GM21786 (cell line): ENCODE results near the gene CDK14.
"Not testable (repeated sequence)": the region's sequence is repeated elsewhere in the genome, so short reads cannot be mapped to it uniquely, and the experiment has no call there.

Source experiments
- ATAC-seq: cut with Tn5 transposase; IDR thresholded peaks from one replicate; pipeline ENCODE4 v1.9.1; 2021; ENCODE audit not compliant: unreplicated experiment

CDK14 gene

GRCh38 chr7:90749774-90750173 lies 153.7 kb downstream of the CDK14 start:
- ATAC-seq = peak; percentile 82

- ATAC-seq = no peak
These were observed 155.5 kb downstream of the CDK14 start for GRCh38 chr7:90751595-90751994.

- ATAC-seq = no peak
These were observed 155.9 kb downstream of the CDK14 start for GRCh38 chr7:90752051-90752450.

DNA sequence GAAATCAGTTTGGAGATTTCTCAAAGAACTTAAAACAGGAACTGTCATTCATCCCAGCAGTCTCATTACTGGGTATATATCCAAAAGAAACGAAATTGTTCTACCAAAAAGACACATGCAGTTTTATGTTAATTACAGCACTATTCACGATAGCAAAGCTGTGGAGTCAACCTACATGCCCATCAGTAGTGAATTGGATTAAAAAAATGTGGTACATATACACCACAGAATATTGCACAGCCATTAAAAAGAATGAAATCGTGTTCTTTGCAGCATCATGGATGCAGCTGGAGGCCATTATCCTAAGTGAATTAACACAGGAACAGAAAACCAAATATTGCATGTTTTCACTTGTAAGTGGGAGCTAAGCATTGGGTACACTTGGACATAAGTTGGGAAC lies 158.9 kb downstream of the CDK14 start:
- ATAC-seq = no peak

- ATAC-seq = no peak
These were observed 160.2 kb downstream of the CDK14 start for GRCh38 chr7:90756366-90756765.

- ATAC-seq = peak; percentile 75
These were observed 161.4 kb downstream of the CDK14 start for GRCh38 chr7:90757565-90757950.

- no peak for ATAC-seq
These were observed 162.9 kb downstream of the CDK14 start for GRCh38 chr7:90758933-90759562.

DNA sequence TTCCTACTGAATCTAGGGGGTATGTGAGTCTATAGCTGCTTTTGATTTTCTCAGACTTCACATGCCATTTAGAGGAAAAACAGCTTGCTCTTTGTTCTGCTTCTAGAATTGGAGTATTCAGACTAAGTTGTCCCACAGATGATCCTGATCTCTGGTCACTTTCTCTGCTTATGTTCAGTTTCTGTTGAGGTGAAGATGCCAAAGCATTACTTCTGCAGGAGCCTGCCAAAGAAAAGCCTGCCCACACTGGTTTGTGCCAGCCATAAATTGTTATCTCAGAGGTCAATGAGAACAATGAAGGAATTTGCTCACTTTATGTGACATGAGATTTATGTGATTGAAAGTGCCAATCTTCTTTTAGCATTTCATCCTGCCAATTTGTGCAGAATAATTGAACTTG lies 163.6 kb downstream of the CDK14 start:
- no peak for ATAC-seq

GRCh38 chr7:90760892-90761291 lies 164.8 kb downstream of the CDK14 start:
- ATAC-seq = no peak

GRCh38 chr7:90761584-90761983 lies 165.5 kb downstream of the CDK14 start:
- no peak for ATAC-seq

DNA sequence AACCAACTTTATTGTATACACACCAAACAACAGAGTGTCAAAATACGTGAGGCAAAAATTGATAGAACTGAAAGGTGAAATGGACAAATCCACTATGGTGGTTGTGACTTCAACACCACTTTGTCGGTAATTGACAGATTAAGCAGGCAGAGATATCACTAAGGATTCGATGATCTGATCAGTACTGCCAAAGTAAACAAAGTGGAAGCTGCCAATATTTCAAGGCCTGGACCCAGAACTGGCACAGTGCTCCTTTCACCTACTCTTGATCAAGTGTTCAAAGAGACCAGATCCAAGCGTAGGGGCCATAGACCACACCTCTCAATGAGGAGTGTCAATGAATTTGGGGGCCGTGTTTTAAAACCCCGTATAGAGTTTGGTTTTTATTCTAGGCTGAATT lies 167.0 kb downstream of the CDK14 start:
- ATAC-seq = no peak

GRCh38 chr7:90764848-90765570 lies 168.9 kb downstream of the CDK14 start:
- peak; percentile 76 for ATAC-seq

DNA sequence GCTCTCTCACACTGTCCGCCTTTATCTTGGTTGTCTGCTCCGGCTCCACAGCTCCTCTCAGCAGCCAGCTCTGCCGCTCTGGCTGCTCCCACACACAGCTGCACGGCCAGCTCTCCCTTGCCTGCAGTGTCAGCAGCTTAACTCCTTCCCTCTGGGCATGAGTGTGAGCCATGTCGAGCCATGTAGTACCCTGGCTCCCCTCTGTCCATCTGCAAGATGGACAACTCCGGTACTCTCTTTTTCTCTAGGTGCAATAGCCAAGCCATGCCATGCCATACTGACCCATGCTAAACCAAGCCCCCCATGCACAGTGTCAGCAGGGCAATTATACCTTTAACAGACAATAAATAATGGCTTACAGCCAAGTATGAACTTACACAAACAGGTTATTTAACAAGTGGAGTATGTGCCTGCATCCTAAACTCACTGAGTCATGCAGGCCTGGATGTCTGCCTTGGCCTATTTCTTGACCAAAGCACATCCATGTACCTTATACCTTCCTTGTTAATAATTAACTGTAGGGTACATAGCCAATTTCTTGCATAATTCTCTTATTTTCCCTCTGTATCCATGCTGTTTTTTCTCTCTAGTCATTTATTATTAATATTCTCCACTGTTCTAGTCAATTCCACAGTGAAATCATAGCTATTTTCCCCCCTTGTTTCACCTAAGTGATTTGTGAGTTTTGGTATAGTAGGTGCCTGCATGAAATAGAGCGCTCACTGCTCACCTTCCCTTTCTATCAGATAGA lies 170.9 kb downstream of the CDK14 start:
- ATAC-seq = no peak

DNA sequence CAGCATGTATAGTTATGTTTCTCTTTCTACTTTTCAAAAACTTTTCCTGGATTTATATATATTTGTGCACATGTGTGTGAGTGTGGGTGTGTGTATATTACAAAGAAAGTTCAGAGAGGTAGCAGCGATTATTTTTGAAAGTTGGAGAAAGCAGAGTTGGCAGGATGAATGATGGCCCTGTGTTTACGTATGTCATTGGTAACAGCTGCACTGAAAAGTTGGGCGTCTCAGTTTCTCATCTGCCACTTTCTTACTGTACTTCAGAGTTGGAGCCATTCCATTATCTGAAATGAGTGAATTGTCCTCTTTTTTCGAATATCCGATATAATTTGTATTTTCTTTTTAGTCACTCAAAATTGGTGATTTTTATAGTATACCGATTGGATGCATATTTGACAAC lies 172.2 kb downstream of the CDK14 start:
- no peak for ATAC-seq

DNA sequence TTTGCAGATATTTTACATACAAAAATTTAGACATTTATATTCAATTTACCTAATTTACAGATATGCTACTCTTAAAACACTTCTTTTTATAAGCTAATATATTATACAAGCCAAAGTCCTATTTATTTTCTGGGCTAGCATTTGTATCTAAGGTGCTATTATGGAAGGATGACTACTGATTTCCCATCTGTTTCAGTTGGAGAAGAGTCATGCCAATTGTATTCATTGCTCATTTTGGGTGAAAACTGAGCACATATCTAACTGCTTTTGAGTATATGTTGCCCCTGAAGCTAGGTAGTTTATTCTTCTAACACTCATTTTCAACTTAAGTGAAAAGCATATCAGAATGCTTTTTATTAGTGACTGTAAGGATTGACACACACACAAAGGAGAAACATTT lies 172.9 kb downstream of the CDK14 start:
- no peak for ATAC-seq

DNA sequence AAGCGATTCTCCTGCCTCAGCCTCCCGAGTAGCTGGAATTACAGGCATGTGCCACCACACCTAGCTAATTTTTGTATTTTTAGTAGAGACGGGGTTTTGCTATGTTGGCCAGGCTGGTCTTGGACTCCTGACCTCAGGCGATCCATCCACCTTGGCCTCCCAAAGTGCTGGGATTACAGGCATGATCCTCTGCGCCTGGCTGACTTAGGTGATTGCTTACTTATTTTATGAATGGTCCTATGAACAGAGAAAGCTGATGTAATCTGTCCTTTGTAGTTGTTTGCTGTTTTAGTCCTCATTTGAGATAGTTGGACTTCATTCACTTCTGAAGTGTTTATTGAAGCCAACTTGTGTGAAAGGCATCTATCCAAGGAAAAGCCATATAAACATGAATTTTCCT lies 173.4 kb downstream of the CDK14 start:
- ATAC-seq = not testable (repeated sequence)

DNA sequence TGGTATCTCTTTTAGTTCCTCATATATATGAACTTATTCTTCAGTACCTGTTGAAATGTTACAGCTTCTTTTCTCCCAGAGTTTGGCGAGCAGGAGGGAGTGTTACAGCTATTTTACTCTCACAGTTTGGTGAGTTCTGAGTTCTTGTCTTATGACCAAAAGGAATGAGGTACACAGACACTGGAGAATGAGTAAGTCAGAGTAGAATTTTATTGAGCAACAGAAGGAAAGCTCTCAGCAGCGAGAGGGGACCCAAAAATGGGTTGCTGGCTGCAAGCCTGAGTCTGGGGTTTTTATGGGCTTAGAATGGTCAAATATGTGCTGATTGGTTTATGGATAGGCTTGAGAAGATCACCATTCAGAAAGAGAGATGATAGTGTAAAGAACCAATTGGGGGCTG lies 175.2 kb downstream of the CDK14 start:
- no peak for ATAC-seq

GRCh38 chr7:90772410-90772809 lies 176.3 kb downstream of the CDK14 start:
- peak; percentile 25 for ATAC-seq

GRCh38 chr7:90773269-90773668 lies 177.1 kb downstream of the CDK14 start:
- ATAC-seq = no peak

- ATAC-seq = no peak
These were observed 178.6 kb downstream of the CDK14 start for GRCh38 chr7:90774706-90775105.

DNA sequence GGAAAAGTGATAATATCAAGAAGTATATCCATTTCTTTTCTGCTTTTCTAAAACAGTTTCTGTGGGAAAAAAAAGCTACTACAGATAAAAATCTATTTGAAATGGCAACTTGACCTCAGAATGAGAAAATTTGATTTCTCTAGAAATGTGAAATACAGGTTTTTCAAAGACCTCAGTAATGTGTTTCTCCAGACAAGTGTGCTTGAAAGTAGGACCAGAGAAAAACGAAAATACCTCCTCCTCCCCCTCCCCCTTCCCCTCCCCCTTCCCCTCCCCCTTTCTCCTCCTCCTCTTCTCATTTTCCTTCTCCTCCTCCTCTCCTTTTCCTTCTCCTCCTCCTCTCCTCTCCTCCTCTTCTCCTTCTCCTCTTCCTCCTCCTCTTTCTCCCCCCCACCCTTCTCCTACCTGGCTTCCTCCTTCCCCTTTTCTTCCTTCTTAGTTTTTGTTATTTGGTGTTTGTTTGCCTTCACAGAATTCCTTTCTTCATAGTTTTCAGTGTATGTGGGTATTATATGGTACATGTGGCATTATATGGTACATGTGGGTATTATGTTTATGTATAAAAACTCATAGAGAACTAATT lies 179.4 kb downstream of the CDK14 start:
- no peak for ATAC-seq

- peak; percentile 82 for ATAC-seq
These were observed 180.9 kb downstream of the CDK14 start for GRCh38 chr7:90777041-90777440.
